Measurements from ENCODE around the gene PERCC1. TPM values are rescaled to one million over a fixed set of nuclear protein-coding genes. Genes with fewer than 3 reads are reported as not detected.

Gene PERCC1
- total RNA-seq, 2 donors from 2014 or later: not detected

- Histone ChIP-seq H3K27ac (no peak overlapping the region), H3K36me3 (peaks cover 6% of the 10 kb centered on the region), H3K4me3 (no peak overlapping the region), H3K9me3 (no peaks in the 10 kb centered on the region), H3K27me3 (replicated peaks; ENCODE audit: insufficient read depth) (no peaks in the 10 kb centered on the region), H3K4me1 (ENCODE audit: control insufficient read depth in 1 of 2, low read depth in 2 of 2) (no peaks in the 10 kb centered on the region)
- ATAC-seq (ENCODE audit: insufficient number of reproducible peaks, low FRiP score, low read depth) (no peak), DNase-seq (ENCODE audit: low spot score) (no peak)
- TF ChIP-seq CTCF (IDR thresholded peaks at IDR 0.05): no peak
These were observed 12.6 kb downstream of the PERCC1 start for GRCh38 chr16:1443403-1443973.

- no peak within 1 kb of the TSS for H3K4me3 ChIP-seq
- TF ChIP-seq CTCF (IDR thresholded peaks at IDR 0.05): no peak
- H3K36me3 ChIP-seq: peaks cover 7% of the 10 kb centered on the region
- DNase-seq (ENCODE audit: low spot score): no peak
- no peaks in the 10 kb centered on the region for H3K27me3 ChIP-seq (replicated peaks; ENCODE audit: insufficient read depth)
- no peaks in the 10 kb centered on the region for H3K4me1 ChIP-seq (ENCODE audit: control insufficient read depth in 1 of 2, low read depth in 2 of 2)
- no peak within 1 kb of the TSS for H3K27ac ChIP-seq
- no peaks in the 10 kb centered on the region for H3K9me3 ChIP-seq
- ATAC-seq (ENCODE audit: insufficient number of reproducible peaks, low FRiP score, low read depth): no peak
These were observed 13.3 kb downstream of the PERCC1 start, which contains the start of gene CCDC154 for GRCh38 chr16:1443980-1444729. Gene CCDC154, minus strand, starts transcription at chr16:1444556. Its CDS starts 234 bp downstream, at chr16:1444322.

- Histone ChIP-seq H3K4me3 (no peak overlapping the region), H3K9me3 (no peaks in the 10 kb centered on the region), H3K27me3 (replicated peaks; ENCODE audit: insufficient read depth) (no peaks in the 10 kb centered on the region), H3K36me3 (peaks cover 14% of the 10 kb centered on the region), H3K27ac (no peak overlapping the region), H3K4me1 (ENCODE audit: control insufficient read depth in 1 of 2, low read depth in 2 of 2) (no peaks in the 10 kb centered on the region)
- DNase-seq (ENCODE audit: low spot score) (no peak), ATAC-seq (ENCODE audit: insufficient number of reproducible peaks, low FRiP score, low read depth) (no peak)
- TF ChIP-seq CTCF (IDR thresholded peaks at IDR 0.05): no peak
These were observed 14.0 kb downstream of the PERCC1 start for GRCh38 chr16:1444730-1445517.

GRCh38 chr16:1445518-1446203 lies 14.8 kb downstream of the PERCC1 start:
- DNase-seq (ENCODE audit: low spot score) (no peak), ATAC-seq (ENCODE audit: insufficient number of reproducible peaks, low FRiP score, low read depth) (no peak)
- Histone ChIP-seq H3K4me1 (ENCODE audit: control insufficient read depth in 1 of 2, low read depth in 2 of 2) (no peaks in the 10 kb centered on the region), H3K27me3 (replicated peaks; ENCODE audit: insufficient read depth) (no peaks in the 10 kb centered on the region), H3K27ac (no peak overlapping the region), H3K9me3 (no peaks in the 10 kb centered on the region), H3K4me3 (no peak overlapping the region), H3K36me3 (peaks cover 21% of the 10 kb centered on the region)
- TF ChIP-seq CTCF (IDR thresholded peaks at IDR 0.05): no peak
